ENCODE data around the gene BAK1.

DNA sequence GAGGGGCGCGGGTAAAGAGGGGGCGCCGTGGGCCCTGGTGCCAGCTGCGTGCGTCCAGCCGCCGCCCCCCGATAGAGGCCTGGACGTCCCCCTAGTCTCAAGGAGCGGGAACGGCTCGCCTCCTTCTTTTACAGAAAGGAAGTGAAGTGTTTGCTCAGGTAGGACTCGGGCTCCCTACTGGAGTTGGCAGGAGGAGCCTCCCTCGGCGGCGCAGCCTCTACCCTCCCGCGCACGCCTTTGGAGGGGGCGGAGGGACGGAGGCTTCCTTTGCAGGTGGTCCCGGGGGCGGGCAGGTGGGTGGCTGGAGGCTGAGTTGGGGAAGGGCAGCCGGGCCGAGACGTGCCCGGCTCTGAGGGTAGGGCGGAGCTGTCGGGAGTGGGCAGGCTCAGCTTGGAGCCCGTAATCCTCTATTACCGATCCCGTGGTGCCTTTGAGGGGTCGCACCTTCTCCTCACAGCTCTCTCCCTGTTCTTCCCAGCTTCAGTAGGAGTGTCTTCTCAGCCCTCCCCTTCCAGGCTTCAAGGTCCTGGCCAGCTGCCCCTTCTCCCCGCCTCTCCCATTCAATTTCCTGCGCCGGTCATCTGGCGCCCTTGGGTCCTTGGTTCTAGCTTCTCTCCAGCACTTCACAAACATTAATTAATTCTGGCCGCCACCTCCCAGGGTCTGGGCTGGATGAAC is 41.8 kb upstream of the BAK1 start:
- no peak for TF ChIP-seq EZH2 (IDR thresholded peaks at IDR 0.05; ENCODE audit: low read length, missing control alignments)
- TF ChIP-seq, protein P1, sequence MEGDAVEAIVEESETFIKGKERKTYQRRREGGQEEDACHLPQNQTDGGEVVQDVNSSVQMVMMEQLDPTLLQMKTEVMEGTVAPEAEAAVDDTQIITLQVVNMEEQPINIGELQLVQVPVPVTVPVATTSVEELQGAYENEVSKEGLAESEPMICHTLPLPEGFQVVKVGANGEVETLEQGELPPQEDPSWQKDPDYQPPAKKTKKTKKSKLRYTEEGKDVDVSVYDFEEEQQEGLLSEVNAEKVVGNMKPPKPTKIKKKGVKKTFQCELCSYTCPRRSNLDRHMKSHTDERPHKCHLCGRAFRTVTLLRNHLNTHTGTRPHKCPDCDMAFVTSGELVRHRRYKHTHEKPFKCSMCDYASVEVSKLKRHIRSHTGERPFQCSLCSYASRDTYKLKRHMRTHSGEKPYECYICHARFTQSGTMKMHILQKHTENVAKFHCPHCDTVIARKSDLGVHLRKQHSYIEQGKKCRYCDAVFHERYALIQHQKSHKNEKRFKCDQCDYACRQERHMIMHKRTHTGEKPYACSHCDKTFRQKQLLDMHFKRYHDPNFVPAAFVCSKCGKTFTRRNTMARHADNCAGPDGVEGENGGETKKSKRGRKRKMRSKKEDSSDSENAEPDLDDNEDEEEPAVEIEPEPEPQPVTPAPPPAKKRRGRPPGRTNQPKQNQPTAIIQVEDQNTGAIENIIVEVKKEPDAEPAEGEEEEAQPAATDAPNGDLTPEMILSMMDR (conservative IDR thresholded peaks at IDR 0.05 in 1 of 2, IDR thresholded peaks at IDR 0.05 in 1 of 2; ENCODE audit: low read depth in 1 of 2, low read length in 2 of 2) = no peak
